ENCODE data around the gene NUP62. TPM values are rescaled to one million over a fixed set of nuclear protein-coding genes. Genes with fewer than 3 reads are reported as not detected.

Gene NUP62, protein sequence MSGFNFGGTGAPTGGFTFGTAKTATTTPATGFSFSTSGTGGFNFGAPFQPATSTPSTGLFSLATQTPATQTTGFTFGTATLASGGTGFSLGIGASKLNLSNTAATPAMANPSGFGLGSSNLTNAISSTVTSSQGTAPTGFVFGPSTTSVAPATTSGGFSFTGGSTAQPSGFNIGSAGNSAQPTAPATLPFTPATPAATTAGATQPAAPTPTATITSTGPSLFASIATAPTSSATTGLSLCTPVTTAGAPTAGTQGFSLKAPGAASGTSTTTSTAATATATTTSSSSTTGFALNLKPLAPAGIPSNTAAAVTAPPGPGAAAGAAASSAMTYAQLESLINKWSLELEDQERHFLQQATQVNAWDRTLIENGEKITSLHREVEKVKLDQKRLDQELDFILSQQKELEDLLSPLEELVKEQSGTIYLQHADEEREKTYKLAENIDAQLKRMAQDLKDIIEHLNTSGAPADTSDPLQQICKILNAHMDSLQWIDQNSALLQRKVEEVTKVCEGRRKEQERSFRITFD
- total RNA-seq, result 77.1 and 85.3 TPM in 2 replicates

DNA sequence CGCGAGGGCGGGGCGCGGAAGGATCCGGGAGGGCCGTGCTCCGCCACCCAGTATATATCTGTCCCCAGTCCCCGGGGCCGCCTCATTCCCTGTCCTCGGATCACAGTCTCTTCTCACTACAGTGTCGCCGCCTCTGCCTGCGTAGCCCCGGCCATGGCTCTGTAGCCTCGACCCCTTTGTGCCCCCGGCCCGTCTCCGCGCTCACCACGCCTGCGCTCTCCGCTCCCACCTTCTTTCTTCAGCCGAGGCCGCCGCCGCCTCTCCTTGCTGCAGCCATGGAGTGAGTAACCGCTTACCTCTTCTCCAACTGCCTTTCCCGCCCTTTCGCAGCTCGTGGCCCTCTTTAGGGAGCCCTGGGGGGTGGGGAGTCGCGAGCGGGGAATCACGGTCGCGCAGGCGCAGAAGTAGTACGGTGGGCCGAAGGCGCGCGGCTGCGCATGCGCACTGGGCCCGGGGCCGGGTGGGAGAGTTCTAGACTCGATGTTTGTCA is at the start of gene NUP62, which contains the start of gene ATF5:
NUP62 (minus strand) TSS at position 384 of the 490 bp plus-strand sequence. CDS start 19,697 bp downstream, outside the sequence.
ATF5 (plus strand) TSS at position 85 of the 490 bp plus-strand sequence. CDS start 1,646 bp downstream, outside the sequence.

DNA sequence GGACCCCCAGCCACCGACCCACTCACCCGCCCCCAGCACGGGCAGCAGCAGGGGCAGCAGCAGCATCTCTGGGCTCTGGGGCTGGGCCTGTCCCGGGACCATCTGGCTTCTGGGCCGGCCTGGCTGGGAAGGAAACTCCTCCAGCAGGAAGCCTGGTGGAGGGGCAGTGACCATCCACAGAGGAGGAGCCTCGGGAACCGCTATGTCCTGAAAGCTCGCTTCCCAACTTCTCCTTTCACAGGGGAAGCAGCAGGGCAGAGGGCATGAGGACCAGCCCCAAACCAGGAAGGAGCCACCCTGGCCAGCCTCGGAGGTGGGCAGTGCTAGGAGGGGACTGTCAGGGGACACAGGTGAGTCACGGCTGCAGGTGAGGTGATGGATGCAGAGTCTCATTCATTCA is 31.7 kb upstream of the NUP62 start, which contains the start of gene SIGLEC11:
SIGLEC11 (minus strand) TSS at position 193 of the 400 bp plus-strand sequence; CDS start at position 102, 91 bp downstream.

DNA sequence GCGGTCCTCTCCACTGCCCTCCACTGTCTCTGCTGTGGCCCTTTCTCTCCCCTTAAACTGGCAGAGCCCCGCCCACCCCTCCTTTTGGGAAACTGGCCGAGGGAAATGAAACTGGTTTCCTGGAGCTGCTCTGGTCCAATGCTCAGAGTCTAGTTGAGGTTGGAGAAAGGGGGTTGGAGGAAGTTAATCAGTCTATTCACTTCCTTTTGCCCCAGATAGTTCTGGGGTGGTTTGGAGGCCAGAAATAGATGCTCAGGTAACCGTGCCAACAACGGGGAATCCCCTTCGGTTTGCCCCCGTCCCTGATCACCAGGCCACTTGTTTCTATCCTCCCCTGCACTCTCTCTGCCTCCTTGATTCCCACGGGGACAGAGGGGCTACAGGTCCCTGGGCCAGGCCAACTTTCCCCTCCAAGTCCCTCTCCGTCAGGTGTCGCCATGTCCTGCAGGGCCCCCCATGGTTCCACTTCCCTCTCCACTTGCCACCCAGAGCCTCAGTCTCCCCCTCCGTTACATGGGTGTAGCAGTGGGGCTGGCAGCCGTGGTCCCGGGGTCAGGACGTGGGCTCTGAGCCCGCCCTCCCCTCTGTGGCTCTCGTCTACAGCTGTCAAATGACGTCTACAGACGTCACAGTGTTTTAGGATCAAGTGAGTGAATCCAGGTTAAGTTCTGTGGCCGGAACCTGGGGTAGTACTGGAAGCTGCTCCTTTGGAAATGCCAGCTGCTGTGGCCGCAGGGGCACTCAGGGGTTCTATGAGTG is 32.3 kb downstream of the NUP62 start, which contains the start of gene IL4I1:
IL4I1 (minus strand) TSS at position 25 of the 759 bp plus-strand sequence. CDS start 727 bp downstream, outside the sequence.

DNA sequence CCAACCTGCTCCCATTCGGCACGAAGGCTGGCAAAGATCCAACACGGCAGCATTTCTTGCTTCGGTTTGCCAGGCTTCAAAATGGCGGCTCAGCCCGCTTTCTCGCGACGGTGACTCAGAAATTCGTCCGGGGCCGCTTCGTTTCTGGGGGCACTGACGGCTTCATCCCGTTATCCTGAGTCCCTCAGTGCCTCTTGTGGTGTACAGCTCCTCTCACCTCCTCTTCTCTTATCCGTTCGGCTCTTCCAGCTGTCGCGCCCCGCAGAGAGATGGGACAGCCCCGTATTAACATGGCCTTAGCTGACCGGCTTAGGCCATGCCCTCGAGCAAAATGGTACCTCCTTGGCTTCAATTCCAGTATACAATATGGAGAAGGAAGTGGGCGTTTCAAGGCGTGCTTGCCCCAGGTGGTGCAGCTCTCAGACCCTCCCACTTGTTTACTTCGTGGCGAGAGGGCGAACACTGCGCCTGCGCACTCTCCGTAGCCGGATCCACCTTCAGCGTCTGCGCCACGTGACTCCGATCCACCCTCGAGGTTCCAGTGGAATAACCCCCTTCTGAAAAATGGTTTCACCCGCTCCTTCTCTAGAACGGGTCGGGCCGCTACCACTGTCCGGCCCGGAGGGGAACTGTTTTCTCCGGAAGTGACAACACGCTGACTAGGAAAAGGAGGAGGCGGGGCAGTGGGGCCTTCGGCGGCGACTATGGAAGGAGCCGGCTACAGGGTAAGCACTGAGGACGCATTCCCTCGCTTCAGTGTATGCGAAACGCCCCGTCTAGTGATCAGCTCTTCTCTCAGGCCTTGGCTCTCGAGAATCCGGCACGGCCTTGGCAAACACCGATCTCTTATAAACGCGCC is 52.1 kb downstream of the NUP62 start, which contains the start of the genes AKT1S1 and TBC1D17:
AKT1S1 (minus strand) TSS at position 336 of the 859 bp plus-strand sequence. CDS start 4,060 bp downstream, outside the sequence.
TBC1D17 (plus strand) TSS at position 683 of the 859 bp plus-strand sequence; CDS start at position 705, 22 bp downstream.

GRCh38 chr19:49866933-49867782 is 62.1 kb downstream of the NUP62 start, which contains the start of gene PNKP:
TSS of gene PNKP (minus strand) at chr19:49867576. CDS start at chr19:49867204, 372 bp downstream.

Other genes with a start within 250 kb of the NUP62 start
- gene ADM5, start 239.9 kb downstream of the NUP62 start, total RNA-seq, result 0.33 and 0.49 TPM in 2 replicates
- 11.9 and 12.3 TPM in 2 replicates for gene CPT1C, start 238.4 kb downstream of the NUP62 start, total RNA-seq
- 1.5 TPM in 1 of 2 replicates, not detected in the other for gene TSKS, start 166.2 kb downstream of the NUP62 start, total RNA-seq
- gene AP2A1, start 162.5 kb downstream of the NUP62 start, total RNA-seq, result 108 and 110 TPM in 2 replicates
- gene FUZ, start 116.2 kb downstream of the NUP62 start, total RNA-seq, result 13.8 and 17.1 TPM in 2 replicates
- 25.2 and 25.6 TPM in 2 replicates for gene MED25, start 111.2 kb downstream of the NUP62 start, total RNA-seq
- 57.6 and 64.4 TPM in 2 replicates for gene PTOV1, start 78.3 kb downstream of the NUP62 start, total RNA-seq
- 59.5 and 63.0 TPM in 2 replicates for gene PNKP, start 61.9 kb downstream of the NUP62 start, total RNA-seq
- gene AKT1S1, start 52.1 kb downstream of the NUP62 start, total RNA-seq, result 26.5 and 30.4 TPM in 2 replicates
- gene TBC1D17, start 51.8 kb downstream of the NUP62 start, total RNA-seq, result 18.0 and 20.2 TPM in 2 replicates
- gene IL4I1, start 32.6 kb downstream of the NUP62 start, total RNA-seq, result 24.2 and 29.4 TPM in 2 replicates
- gene ATF5, start 299 bp downstream of the NUP62 start, total RNA-seq, result 20.9 and 23.4 TPM in 2 replicates
- 0.25 TPM in 1 of 2 replicates, not detected in the other for gene SIGLEC11, start 31.7 kb upstream of the NUP62 start, total RNA-seq
- 27.2 and 28.0 TPM in 2 replicates for gene VRK3, start 95.9 kb upstream of the NUP62 start, total RNA-seq
- gene ZNF473, start 96.5 kb upstream of the NUP62 start, total RNA-seq, result 5.3 and 6.6 TPM in 2 replicates
- gene IZUMO2, start 233.8 kb upstream of the NUP62 start, total RNA-seq, result not detected in 2 replicates

Data from mammary microvascular endothelial cell (primary cell).